NCI-H1417 (cell line): Measurements from ENCODE around the gene KCNS1.

Experiments
- DNase-seq, 3 experiments: peaks; one replicate each; lab custom pipeline; 2025; lab: John Stamatoyannopoulos, UW

Gene KCNS1

DNA sequence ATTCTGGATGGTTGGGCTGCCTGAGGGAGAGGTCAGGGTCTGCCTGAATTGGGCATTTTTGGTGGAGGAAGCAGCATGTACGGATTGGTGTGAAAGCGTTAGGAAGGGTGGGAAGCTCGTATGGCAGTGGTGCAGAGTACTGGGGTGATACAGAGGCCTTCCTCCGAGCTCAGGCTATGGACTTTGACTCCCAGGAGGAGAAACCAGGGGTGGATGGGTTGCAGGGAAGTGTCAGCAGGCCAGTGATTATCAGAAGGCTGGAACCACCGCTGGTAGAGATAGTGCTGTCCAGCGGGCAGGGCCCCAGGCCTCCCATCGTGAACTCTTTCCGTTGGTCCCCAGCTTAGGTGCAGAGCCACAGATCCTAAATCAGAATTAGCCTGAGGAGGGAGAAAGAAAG is 8.7 kb upstream of the KCNS1 start:
- DNase-seq = no peak

DNA sequence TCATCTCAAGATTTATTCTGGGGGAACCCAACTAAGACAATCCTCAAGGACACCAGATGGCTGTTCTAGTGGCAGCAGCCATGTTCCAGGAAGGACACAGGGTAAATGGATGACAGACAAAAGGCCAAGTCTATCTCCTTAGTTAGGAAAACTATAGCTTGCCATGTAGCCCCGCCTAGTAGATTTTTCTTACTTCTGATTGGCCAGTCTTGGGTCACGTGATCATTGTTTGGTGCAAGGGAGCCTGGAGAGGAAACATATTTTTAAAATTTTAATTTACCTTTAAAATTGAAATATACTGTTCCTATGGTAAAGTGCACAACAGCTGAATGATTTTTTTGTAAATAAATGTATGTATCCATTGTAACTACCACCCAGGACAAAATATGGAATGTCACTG is 4.4 kb upstream of the KCNS1 start:
- DNase-seq = no peak

DNA sequence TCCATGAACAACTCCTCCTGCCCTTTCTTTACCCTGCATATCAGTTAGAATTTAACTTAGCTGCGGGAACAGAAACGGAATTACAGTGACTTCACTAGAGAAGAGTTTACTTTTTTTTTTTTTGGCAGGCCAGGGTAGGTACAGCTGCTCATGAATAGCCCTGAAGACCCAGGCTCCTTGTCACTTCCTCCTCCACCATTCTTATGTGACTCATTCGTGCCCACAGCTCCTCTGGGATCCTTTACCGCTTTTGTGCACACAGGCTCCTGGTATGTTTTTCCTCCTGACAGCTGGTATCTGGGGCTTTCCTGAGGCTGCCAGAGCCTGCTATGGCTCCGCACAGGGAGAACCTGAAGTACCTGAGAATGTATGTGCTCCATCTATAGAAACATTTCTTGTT is 3.9 kb upstream of the KCNS1 start:
- no peak for DNase-seq

DNA sequence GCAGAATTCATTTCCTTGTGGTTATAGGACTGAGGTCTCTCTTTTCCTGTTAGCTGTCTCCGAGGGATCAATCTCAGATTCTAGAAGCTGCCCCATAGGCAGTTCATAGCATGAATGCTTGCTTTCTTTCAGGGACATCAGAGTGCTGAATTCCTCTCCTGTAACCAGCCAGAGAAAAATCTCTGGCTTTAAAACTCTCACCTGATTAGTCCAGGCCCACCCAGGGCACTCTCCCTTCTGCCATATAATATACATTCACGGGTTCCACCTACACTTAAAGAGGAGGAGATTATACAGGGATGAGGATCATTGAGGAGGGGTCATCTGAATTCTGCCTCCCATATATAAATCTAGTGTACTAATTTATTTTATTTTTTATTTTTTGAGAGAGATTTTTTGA is 2.1 kb upstream of the KCNS1 start:
- DNase-seq = no peak

DNA sequence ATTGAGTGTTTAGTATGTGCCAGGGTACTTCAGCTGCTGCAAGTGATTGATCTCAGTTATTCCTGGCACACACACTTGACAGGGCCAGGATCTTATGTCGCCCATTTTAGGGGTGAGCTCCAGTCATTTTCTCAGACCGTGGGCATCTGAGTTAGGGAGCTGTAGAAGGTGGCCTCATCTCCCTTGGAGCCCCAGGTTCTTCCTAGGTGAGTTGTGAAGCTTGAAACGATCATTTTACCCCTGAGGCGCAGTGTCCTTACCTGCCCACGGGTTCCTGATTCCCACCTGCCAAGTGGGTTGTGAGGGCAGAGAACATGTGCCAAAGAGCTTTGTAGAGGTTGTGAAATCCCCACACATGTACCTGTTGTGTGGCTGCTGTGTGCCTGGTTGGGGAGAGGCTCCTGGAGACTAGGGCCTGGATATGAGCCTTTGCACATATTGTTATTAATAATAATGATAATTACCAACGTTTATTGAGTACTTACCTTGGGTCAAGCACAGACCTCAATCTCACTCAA is 465 bp upstream of the KCNS1 start:
- no peak for DNase-seq

DNA sequence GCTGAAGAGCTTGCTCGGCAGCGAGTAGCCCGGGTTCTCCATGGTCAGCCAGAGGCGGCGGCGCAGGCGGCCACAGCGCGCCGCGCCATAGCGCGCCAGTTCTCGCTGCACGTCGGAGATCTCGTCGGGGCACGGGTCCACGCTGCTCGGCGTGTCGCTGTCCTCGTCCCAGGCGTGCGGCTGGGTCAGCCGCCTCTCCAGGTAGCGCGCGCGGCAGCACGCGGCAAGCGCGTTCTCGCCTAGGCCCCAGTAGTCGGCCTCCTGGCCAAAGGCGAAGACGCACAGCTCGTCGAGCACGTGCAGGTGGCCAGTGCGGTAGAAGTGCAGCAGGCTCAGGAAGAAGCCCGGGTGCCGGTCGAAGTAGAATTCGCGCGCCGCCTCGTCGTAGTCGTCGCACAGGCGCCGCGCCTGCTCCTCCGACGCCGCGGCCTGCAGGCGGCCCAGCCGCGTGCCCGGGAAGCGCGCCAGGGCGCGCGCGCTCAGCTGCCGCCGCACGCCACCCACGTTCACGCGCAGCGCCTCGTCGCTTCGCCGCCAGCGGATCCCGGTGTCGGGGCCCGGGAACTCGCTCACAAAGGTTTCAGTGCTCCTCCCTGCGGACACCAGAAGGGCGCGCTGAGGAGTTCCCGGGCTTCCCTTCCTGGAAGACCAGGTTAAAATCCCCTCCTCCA is 2.7 kb downstream of the KCNS1 start:
- DNase-seq = no peak

DNA sequence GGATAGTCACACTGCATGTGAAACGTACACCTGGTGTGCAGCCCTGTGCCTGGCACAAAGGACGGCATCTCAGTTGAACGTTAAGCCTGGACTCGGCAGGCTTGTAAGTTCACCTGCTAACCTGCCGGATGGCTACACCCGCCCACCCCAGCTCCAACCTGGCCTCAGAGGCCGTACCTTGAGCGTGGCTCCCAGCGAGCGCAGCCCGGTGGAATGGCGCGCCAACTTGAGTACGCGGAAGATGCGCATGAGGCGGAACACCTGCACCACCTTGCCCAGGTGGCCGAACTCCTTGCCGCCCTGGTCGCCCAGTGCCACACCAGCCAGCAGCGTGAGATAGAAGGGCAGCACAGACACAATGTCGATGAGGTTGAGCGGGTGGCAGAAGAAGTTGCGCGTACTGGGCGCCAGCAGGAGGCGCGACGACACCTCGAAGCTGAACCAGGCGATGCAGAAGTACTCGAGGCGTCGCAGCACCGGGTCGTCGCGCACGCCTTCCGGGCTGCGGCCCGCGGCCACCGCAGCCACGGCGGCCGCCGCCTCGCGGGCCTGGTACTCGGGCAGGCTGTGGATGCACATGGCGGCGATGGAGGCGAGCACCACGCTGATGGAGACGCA is 3.3 kb downstream of the KCNS1 start:
- DNase-seq = no peak

DNA sequence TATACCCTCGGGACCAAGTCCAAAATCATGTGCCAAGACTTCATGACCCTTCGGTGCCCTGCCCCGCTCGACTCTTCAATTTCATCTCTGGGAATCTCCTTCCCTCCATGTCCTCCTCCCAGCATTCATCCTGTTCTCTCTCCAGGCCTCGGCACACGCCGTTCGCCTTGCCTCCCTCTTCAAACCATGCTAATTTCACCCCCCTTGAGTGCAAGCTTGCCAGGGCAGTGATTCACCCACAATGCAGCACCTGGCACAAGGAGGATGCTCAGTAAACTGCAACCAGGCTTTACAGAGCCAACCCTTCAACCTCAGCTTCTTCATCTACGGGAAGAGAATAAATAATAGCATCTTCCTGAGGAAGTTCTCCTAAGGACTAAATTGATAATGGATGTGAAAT is 4.1 kb downstream of the KCNS1 start:
- no peak for DNase-seq

DNA sequence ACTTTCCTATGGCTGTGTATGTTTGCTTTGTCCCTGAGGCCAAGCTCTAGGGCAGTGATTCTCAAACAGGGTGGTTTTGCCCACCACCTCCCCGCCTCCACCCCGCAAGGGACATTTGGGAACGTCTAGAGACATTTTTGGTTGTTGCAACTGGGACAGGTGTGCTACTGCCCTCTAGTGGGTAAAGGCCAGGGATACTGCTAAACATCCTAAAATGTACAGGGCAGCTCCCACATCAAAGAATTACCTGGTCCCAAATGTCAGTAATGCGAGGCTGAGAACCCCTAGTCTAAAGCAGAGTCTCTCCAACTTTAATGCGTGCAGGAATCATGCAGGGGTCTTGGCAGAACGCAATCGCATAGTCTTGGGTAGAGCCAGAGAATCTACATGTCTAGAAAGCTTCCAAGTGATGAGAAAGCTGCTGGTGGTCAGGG is 5.1 kb downstream of the KCNS1 start:
- peak; percentile 23 to 58 (median 37) for DNase-seq

DNA sequence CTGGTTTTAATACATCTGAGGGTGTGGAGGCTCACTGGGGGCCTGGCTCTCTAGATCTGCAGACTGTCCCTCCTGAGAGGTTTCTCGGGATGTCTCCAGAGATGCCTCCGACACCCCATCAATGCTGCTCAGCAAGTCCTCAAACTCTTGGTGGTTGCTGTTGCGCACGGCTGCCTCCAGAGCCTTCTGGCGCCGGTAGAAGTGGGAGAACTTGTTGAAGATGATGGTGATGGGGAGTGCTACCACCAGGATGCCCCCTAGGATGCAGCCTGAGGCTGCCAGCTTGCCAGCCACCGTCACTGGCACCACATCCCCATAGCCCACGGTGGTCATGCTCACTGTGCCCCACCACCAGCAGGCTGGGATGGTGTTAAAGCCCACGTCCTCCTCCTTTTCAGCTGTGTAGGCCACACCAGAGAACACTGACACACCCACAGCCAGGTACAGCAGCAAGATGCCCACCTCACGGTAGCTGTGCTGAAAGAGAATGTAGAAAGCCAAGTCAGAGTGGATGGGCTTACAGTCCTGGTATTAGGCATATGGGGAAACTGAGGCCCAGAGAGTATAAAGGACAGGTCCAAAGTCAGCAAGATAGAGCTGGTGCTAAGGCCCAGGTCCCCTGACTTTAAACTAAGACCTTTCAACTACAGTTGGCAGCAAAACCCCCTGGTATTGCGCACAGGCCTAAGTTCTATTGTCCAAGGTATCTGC is 5.9 kb downstream of the KCNS1 start:
- no peak for DNase-seq

DNA sequence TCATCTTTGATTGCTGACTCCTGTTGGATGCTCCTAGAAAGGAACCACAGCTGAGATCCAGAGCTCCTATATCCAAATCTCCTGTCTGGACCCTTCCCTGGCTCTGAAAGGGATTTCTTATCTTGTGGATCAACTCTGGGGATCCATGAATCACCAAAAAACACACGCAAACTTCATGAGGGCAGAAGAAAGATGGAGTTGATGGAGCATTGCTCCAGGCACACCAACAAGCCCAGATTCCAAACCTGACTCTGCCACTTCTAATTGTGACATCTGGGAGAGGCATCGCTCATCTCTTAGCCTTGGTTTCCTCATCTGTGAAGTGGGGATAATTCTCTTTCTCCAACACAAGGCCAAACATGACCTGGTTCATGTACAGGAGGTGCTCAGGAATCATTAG is 6.7 kb downstream of the KCNS1 start:
- DNase-seq = no peak

DNA sequence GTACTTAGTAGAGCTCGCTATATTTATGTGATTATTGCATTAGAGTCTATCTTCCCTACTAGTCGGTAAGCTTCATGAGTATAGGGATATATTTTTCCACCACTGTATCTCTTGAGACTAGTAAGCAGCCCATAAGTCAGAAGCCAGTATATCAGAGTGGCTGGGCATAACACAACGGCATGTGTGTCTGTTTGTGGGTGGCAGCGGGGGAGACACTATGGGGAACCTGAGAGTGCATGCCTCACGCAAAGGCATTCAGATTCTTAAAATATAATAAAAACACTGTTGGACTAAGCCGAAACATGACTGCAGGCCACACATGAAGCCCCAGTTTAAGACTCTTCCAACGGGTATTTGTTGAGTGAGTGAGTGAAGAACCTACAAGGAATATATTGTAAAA is 8.0 kb downstream of the KCNS1 start:
- no peak for DNase-seq

DNA sequence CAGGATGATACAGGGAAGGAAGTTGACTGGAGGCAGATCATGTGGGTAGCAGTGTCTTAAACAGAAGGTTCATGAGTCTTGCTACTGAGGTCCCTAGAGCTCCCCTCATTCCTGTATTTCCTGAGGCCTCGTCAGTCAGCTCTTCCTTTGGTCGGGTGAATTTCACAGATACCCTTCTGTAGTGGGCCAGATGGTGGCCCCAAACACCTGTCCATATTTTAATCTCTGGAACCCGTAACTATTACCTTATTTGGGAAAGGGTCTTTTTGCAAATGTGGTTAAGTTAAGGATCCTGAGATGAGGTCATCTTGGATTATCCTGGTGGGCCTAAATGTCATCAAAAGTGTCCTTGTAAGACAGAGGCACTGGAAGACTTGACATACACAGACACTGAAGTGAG is 9.6 kb downstream of the KCNS1 start:
- no peak for DNase-seq

DNA sequence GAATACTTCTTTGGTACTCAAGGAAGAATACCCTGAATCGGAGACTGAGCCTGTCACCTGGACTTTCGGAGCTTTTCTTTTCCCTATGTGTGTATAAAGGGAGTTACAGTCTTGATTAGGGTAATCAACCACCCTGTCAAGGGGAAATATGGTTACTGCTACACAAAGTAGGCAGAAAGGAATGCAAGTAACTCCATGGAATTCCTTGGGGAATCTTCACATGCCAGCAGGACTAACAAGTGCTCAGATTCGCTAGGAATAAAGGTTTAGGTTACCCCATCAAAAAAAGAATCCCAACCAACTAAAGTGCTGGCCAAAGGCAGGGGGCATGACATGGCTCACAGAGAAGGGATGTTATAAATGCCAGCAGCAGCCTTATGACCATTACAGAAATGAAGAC is 10.4 kb downstream of the KCNS1 start:
- no peak for DNase-seq

DNA sequence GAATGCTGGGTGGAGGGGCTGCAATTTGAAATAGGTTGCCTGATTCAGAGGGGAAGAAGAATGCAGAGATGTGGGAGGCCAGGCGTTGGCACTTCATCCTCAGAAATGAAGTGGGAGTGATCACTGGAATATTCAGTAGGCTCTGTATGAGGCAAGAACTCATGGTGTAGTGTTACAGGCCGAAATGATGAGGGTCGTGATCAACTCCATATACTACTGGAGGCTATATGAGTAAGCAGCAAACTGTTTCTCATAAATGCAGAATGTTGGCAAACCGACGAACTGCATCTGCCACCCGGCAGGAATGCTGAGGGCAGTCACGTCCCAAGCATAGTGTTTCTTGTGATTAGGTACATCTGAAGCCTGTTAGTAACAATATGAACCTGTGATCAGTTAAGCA is 12.7 kb downstream of the KCNS1 start:
- no peak for DNase-seq

DNA sequence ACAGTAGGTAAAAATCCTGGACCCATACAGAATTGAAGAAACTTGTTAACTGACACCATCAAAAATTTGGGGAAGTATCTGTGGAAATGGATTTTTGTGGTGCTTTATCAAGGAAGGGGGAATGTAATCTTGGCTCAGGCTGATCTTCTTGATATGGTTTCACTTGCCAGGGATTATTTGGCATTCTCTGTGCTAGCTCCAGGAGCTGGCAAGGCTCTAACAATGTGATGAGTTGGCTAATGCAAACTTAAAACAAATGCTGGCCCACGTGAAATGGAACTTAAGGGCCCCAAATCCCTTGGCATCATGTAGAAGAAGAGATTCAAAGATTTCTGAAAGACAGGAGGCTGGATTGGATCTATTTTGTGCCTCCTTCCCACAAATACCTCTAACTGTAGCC is 13.1 kb downstream of the KCNS1 start:
- no peak for DNase-seq

DNA sequence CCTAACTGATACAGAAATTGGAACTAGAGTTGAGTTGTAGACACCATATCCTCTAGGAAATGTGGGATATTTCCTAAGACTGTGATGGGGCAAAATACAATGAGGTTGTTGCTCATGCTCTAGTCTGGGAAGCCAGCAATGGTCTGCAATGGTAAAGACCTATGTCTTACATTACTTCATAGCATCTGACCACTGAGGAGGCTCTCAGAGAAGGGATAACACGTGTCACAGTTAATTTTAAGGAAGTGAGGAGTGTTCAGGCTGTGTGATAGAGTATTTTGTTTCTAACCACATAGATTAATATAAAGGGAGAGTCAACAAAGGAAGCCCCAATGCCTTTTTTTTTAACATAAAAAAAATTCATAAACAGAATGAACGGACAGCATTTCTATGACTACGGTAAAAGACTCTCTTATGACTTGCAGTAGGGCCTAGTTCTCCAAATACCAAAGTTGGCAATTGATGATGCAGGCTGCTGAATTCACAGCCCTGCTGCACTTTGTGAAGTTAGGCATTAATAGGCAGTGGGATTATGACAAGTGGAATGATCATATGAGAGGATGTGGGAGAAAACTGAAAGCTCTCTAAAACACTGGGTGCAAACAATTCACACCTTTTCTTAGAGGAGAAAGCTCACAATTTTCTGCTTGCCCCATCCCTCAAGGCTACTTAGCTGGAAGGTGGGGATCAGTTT is 13.7 kb downstream of the KCNS1 start:
- no peak for DNase-seq

DNA sequence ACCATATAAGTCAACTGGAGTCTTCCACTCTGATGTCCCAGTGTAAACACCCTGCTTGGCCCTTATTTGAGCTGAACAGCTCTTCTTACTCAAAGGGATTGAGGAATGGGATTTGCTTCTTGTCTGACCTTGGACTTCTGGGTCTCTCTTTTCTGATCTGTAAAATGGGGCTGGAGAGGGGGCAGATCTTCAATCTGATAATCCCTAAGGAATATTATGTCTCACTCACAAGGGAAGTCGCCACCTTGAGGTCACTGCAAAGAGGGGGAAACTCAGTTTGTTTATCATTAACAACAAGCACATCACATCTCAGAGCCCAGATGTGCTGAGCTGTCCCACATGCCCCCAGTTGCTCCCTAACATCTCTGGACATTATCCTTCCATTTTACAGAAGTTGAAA is 15.1 kb downstream of the KCNS1 start:
- no peak for DNase-seq

DNA sequence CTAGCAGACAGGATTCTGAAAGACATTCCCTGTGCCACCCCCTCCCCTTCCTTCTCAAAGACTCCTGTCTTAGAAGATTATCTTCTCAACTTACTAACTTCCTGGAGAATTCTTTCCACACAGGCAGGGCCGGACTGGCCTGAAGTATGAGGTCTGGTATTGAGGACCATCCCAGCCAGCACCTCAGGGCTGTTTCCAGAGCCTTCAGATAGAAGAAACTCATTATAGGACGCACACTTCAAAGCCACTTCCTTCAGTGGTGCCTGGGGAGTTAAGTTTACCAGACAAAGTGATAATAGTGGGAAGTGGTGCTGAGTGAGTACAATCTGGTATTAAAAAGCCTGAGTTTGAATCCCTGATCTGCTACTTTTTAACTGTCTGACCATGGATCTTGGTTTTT is 15.6 kb downstream of the KCNS1 start:
- no peak for DNase-seq

DNA sequence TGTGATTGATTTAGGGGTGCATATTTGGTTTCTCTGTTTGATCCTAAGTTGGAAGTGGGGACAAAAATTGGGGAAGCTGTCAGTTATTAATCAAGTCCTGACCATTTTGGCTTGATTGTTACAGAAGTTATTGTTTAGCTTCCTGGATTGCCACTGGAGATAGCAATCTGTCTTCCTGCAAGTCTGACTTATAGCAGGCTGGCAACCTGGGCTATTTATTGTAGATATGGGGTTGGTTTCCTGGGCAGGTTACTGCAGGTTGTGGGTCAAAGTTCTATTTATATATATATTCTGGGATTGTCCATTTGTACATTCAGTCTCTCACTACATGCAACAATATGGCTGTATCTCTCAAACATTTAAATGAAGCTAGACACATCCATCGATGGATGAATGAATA is 17.8 kb downstream of the KCNS1 start:
- DNase-seq = no peak

DNA sequence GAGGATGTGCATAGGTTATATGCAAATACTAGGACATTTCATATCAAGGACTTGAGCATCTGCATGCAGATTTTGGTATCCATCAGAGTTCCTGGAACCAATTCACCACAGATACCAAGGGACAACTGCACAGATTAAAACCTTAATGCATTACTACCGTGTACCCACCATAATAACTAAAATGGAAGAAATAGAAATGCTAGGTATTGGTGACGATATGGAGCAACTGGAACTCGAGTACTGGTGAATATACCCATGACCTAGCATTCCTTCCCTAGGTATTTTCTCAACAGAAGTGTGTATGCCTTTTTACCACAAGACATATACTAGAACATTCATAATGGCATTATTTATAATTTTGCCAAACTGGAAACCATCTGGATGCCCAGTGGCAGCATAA is 18.5 kb downstream of the KCNS1 start:
- no peak for DNase-seq

DNA sequence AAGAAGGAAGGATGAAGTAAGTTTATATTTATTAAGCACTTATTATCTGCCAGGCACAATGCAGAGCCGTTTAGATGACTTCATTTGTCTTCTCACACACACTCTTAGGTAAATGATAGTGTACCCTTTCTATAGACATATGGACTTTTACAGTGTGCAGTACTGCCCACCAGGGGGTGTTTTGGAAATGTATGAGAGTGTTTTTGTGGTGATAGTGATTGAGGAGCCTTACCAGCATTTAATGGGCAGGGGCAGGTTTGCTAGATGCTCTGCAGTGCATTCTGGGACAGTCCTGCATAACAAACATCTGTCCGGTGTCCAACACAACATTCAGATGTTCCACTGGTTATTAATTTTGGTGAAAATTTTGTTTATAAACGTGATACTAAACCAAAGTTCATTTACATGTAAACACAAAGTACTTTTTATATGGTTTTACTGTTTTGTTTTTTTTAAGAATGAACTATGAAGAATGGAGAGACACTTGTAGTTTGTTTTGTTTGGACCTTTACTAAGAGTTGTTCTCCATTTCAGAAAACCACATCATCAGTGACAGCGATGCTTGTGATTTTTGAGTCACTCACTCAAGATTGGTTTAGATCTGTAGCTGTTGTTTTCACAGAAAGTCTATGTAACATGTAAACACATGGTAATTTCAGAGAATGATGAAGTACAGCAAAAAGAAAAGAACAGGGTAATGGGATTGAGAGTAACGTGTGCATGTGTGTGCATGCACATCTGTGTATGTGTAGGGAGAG is 19.9 kb downstream of the KCNS1 start:
- DNase-seq = peak in 1 of 3 experiments; percentile 24
